Ovary (tissue), 9 donors: ENCODE data around the gene TOM1L2. TPM values are rescaled to one million over a fixed set of nuclear protein-coding genes. Genes with fewer than 3 reads are reported as not detected.

Experiments used
- DNase-seq, 5 donors: peaks; one replicate each; pipeline ENCODE4 v3.0.0-alpha.2; 2019 to 2020
- H3K27ac ChIP-seq, 2 donors: fragments of 200-600 bp; one replicate each; pipeline versions ENCODE4 v1.5.1 to v1.8.0; 2019 to 2022
- H3K27me3 ChIP-seq: fragments of 200-600 bp; one replicate; pipeline ENCODE4 v1.8.0; 2022
- H3K36me3 ChIP-seq: fragments of 200-600 bp; sonication (generic); one replicate; pipeline ENCODE4 v1.5.1; 2019
- H3K4me1 ChIP-seq: one replicate; pipeline ENCODE4 v1.8.1; 2013; ENCODE audit warnings: mild to moderate bottlenecking, moderate library complexity; ENCODE audit not compliant: insufficient read depth
- H3K4me3 ChIP-seq: fragments of 200-600 bp; sonication (generic); one replicate; pipeline ENCODE4 v1.5.1; 2017
- H3K9me3 ChIP-seq, 2 donors: fragments of 200-600 bp in 1 of 2; sonication (generic) in 1 of 2; one replicate each; pipeline versions ENCODE4 v1.5.1 to v1.8.1; 2013 to 2019; ENCODE audit warnings: mild to moderate bottlenecking in 1 of 2, moderate library complexity in 1 of 2
- CTCF ChIP-seq, 3 donors: fragments of 450-650 bp in 2 of 3; fragments of 200-600 bp in 1 of 3; IDR thresholded peaks; one replicate each; pipeline versions ENCODE4 v1.5.1 to v1.8.0; 2016 to 2022; ENCODE audit warnings: antibody characterized with exemption in 3 of 3, mild to moderate bottlenecking in 1 of 3
- EP300 ChIP-seq: sonication (generic); formaldehyde crosslinking; IDR thresholded peaks from one replicate; pipeline ENCODE4 v1.6.1; 2017; ENCODE audit warnings: antibody characterized with exemption
- POLR2A ChIP-seq: fragments of 450-650 bp; IDR thresholded peaks from one replicate; pipeline ENCODE4 v1.6.1; 2017; ENCODE audit warnings: antibody characterized with exemption, mild to moderate bottlenecking, moderate library complexity
- WGBS, 3 donors: extraction: QIAGEN DNeasy Blood & Tissue Kit in 1 of 3; methylation state at CpG; one replicate each; pipeline versions ENCODE4 v1.1.5 to v1.1.7; 2013 to 2017; 5-methylcytosine and 5-hydroxymethylcytosine counted together
- intact Hi-C, 4 donors: fragments of 100-400 bp; cut with DNase I; formaldehyde crosslinking; loops; one replicate each; pipeline versions ENCODE4 v1.11.0 to v1.15.1; 2022 to 2023
- polyA plus RNA-seq, 2 donors: library from polyadenylated mRNA; stranded (reverse); fragments of 200-250 nt in 1 of 2; fragments of 350-450 nt in 1 of 2; fragmentation: Illumina TruSeq in 1 of 2; extraction: RNeasy Lipid Tissue Mini Kit (QIAGEN cat#74804) in 1 of 2; gene quantifications; one replicate each; pipeline ENCODE4 v1.2.3, GENCODE V29; 2013 to 2014
- total RNA-seq, 7 donors: library from RNA; depleted of rRNA in 2 of 7; stranded (reverse); fragments of >200 nt in 2 of 7; fragmentation: NEBNext Ultra II Directional in 3 of 7; extraction: Animal tissue kit (Norgen Biotek cat#: 25700) in 3 of 7; gene quantifications; one replicate each; pipeline versions ENCODE4 v1.1.0 to v1.2.4, GENCODE V29; 2016 to 2023
- donor health status: DM: no; HTN: no; CAD: no; lungs with moderate emphysema.
- donor health status: DM: no; HTN: no; CAD: no.
- donor health status: Bipolar disorder and iron deficiency.
- donor health status: DM: yes; HTN: yes; CAD: no.
- donor health status: DM: no; HTN: no; CAD: no.
- donor health status: DM: yes; HTN: yes; CAD: no.

Gene TOM1L2
- total and polyA plus RNA-seq, 9 donors, result 25.6 to 62.5 (median 45.9) TPM

DNA sequence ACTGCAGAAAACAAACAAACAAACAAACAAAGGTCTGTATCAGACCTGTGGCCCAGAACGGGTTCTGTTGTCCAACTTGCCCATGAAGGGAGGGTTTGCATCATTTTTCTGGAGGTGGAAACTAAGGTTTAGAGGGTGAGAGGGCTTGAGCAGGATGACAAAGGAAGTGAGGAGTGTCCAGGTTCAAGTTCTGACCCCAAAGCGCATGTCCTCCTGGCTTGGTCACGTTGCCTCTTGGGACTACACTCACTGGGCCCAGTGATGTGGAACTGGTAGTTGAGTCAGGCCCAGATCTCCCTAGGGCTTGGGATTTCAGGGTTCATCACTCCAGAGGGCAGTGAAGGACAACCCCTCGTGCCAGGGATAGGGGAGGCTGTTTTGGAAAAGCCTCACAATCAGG is 137.2 kb downstream of the TOM1L2 start:
- H3K4me1 ChIP-seq, result peaks cover 22% of the 10 kb centered on the region
- WGBS, 3 donors, result 70 to 79% (median 71%) methylated on average over 4 of the region's 4 CpGs
- intact Hi-C loops, result no loop called here

GRCh38 chr17:17833658-17834357 is 138.4 kb downstream of the TOM1L2 start:
- TF ChIP-seq POLR2A, result no peak
- no peak for TF ChIP-seq EP300
- TF ChIP-seq CTCF (IDR thresholded peaks at IDR 0.05), result no peak
- H3K27me3 ChIP-seq, result no peaks in the 10 kb centered on the region
- H3K9me3 ChIP-seq, result no peaks in the 10 kb centered on the region
- intact Hi-C loops, result no loop called here
- no peaks in the 10 kb centered on the region for H3K36me3 ChIP-seq
- H3K27ac ChIP-seq, result peak overlapping the region in 1 of 2 donors; percentile 99
- DNase-seq, result no peak
- WGBS, 3 donors, result 73 to 77% (median 76%) methylated on average over 8 of the region's 8 CpGs
- peaks cover 23% of the 10 kb centered on the region for H3K4me1 ChIP-seq
- H3K4me3 ChIP-seq, result no peak overlapping the region

More for the DNA sequence above, 137.2 kb downstream of the TOM1L2 start:
- H3K27ac ChIP-seq, result peak overlapping the region; percentile 91 to 99
- no peak for TF ChIP-seq POLR2A
- TF ChIP-seq EP300, result no peak
- TF ChIP-seq CTCF (IDR thresholded peaks at IDR 0.05), result no peak
- no peaks in the 10 kb centered on the region for H3K9me3 ChIP-seq
- no peak overlapping the region for H3K4me3 ChIP-seq
- no peaks in the 10 kb centered on the region for H3K36me3 ChIP-seq
- DNase-seq, result no peak
- no peaks in the 10 kb centered on the region for H3K27me3 ChIP-seq

DNA sequence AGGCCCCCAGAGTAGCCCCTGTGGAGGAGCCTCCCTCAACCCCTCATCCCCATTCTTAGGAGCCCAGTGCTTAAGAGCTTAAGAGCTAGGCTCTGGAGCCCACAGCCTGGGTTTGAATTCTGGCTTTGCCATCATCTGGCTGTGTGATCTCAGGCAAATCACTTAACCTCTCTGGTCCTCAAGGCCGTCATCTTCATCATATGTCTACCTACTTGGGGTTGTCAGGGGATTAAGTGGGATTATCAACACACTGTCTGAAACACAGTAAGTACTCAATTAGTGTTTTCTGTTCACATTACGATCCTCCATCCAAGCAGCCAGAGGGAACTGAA is 140.2 kb downstream of the TOM1L2 start:
- peak overlapping the region in 1 of 2 donors; percentile 37 for H3K27ac ChIP-seq
- intact Hi-C loops, result no loop called here
- peaks cover 18% of the 10 kb centered on the region for H3K4me1 ChIP-seq
- H3K27me3 ChIP-seq, result no peaks in the 10 kb centered on the region
- TF ChIP-seq EP300 (no peak), CTCF (IDR thresholded peaks at IDR 0.05) (no peak), POLR2A (no peak)
- H3K4me3 ChIP-seq, result no peak overlapping the region
- H3K36me3 ChIP-seq, result no peaks in the 10 kb centered on the region
- no peaks in the 10 kb centered on the region for H3K9me3 ChIP-seq
- DNase-seq, result no peak
- WGBS, 3 donors, result 90 to 93% (median 91%) methylated on average over 2 of the region's 2 CpGs

GRCh38 chr17:17831208-17832031 is 140.8 kb downstream of the TOM1L2 start:
- intact Hi-C loops, result no loop called here
- no peak for TF ChIP-seq EP300
- TF ChIP-seq POLR2A, result no peak
- no peak for TF ChIP-seq CTCF (IDR thresholded peaks at IDR 0.05)
- peak overlapping the region in 1 of 2 donors; percentile 37 for H3K27ac ChIP-seq
- no peaks in the 10 kb centered on the region for H3K36me3 ChIP-seq
- DNase-seq, result peak in 3 of 5 donors; percentile 60 to 77 (median 62)
- H3K27me3 ChIP-seq, result no peaks in the 10 kb centered on the region
- H3K4me3 ChIP-seq, result no peak overlapping the region
- H3K4me1 ChIP-seq, result peaks cover 20% of the 10 kb centered on the region
- H3K9me3 ChIP-seq, result no peaks in the 10 kb centered on the region
- WGBS, 3 donors, result 46 to 51% (median 48%) methylated on average over 12 of the region's 12 CpGs
